ENCODE data around the gene MS4A6A.

The MS4A6A gene

DNA sequence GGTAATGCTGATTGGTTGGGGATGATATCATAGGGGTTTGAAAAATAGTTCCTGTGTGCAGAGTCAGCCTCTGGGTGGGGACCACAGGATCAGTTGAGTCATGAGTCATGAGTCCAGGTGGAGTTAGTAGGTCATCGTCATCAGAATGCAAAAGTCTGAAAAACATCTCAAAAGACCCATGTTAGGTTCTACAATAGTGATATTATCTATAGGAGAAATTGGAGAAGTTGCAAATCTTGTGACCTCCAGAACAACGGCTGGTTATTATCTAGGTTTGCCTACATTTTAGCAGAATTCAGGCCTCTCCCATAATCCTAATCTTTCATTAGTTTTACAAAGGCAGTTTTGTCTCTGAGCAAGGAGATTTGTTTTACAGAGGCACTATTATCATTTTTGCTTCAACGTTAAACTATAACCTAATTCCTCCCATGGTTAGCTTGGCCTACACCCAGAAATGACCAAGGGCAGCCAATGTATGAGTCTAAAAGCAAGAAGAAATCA lies 55.5 kb downstream of the MS4A6A start:
- DNase-seq, result no peak

DNA sequence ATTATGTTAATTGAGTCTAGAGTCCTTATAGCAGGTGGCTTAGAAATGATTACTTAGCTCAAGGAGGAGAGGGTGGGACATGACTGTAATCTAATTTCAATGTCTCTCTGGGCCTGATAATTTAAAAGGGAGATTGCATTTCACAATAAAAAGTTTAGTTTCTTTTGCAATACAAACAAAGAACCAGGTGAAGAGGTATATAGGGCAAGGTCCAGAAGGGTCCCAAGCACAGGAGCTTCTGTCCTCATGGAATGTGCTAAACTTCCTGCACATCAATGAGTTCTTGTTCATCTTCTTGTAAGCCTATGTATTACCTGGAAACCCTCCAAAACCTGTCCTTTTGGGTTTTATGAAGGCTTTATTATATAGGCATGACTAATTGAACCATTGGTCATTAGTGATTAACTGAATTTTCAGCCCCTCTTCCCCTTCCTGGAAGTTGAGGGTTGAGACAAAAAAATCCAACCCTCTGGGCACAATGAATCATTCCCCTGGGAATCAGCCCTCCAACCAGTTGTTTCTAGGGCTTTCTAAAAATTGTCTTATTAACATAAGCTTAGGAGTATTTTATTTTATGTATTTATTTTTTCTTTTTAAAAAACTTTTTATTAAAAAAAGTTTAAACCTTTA lies 56.8 kb downstream of the MS4A6A start:
- DNase-seq, result no peak

DNA sequence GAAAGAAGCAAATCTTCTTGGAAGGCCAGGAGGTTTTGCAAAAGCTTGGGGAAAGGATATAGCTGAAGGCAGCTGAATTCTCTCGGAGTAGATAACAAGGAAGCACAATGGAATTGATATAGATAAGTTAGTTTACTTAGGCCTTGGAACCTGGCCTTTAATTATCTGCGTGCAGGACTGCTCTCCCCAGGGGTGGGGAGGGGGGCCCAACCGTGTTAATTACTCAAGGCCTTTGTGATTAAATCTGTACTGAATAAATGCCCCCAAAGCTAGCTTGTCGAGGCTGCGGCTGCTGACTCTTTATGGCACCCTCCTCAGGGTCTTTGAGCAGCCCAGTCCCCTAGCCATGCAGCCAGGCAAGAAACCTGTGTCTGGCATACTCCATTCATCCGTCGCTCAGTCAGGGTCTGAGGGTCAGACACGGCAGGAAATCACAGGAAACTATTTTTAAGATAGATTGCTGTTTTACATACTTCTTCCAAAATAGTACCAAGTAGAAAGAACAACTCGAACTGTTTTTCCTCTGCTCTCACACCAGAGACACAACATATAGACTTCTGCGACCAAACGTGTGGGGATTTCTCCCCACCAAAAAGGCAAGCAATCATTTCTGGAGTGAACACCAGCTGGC lies 58.0 kb downstream of the MS4A6A start:
- DNase-seq, result no peak

All from effector CD4-positive, alpha-beta T cell (primary cell).